ENCODE measurements around the gene AKR1A1. TPM values are rescaled to one million over a fixed set of nuclear protein-coding genes. Genes with fewer than 3 reads are reported as not detected.

The AKR1A1 gene
- total RNA-seq, 2 donors from 2014 or later, result 153 to 177 TPM

Other genes with a start within 250 kb of the AKR1A1 start
- gene HPDL, start 223.9 kb upstream of the AKR1A1 start, total RNA-seq, result 10 to 100 TPM in 1 of 2 donors, 1 to 10 TPM in 1; 6.1 to 19.8 TPM
- 10 to 100 TPM; 30.2 to 34.0 TPM for gene TOE1, start 210.7 kb upstream of the AKR1A1 start, total RNA-seq
- gene MUTYH, start 210.4 kb upstream of the AKR1A1 start, total RNA-seq, result 10 to 100 TPM; 32.0 to 40.1 TPM
- 10 to 100 TPM in 1 of 2 donors, 1 to 10 TPM in 1; 4.5 to 12.9 TPM for gene TESK2, start 59.7 kb upstream of the AKR1A1 start, total RNA-seq
- gene CCDC163, start 50.8 kb upstream of the AKR1A1 start, total RNA-seq, result 1 to 10 TPM; 2.6 to 4.9 TPM
- gene MMACHC, start 50.5 kb upstream of the AKR1A1 start, total RNA-seq, result 1 to 10 TPM; 2.0 to 6.4 TPM
- gene PRDX1, start 28.9 kb upstream of the AKR1A1 start, total RNA-seq, result 100 to 1,000 TPM; 577 to 596 TPM
- gene NASP, start 33.2 kb downstream of the AKR1A1 start, total RNA-seq, result 100 to 1,000 TPM; 178 to 319 TPM
- 1 to 10 TPM; 2.6 to 3.6 TPM for gene CCDC17, start 73.2 kb downstream of the AKR1A1 start, total RNA-seq
- 100 to 1,000 TPM; 102 to 145 TPM for gene GPBP1L1, start 135.7 kb downstream of the AKR1A1 start, total RNA-seq
- gene TMEM69, start 137.4 kb downstream of the AKR1A1 start, total RNA-seq, result 10 to 100 TPM; 26.2 to 38.9 TPM
- 10 to 100 TPM; 13.8 to 16.3 TPM for gene IPP, start 199.8 kb downstream of the AKR1A1 start, total RNA-seq

Data from activated naive CD4-positive, alpha-beta T cell treated with anti-CD3 and anti-CD28 coated beads, Interleukin-2, amount 50 U/mL, for 72 hours (primary cell).